COLO668 (cell line): Measurements from ENCODE around the gene DSTN.

Source experiments
- DNase-seq: peaks from one replicate; lab custom pipeline; 2025; ENCODE audit not compliant: unreplicated experiment; lab: John Stamatoyannopoulos, UW

DSTN gene

GRCh38 chr20:17569616-17570346 is at the start of gene DSTN:
Gene DSTN, plus strand, starts transcription at chr20:17570075. Its CDS starts 134 bp downstream, at chr20:17570209.
- peak; percentile 97 for DNase-seq

GRCh38 chr20:17520583-17520982 is 49.3 kb upstream of the DSTN start:
- DNase-seq, result no peak

GRCh38 chr20:17522528-17522927 is 47.3 kb upstream of the DSTN start:
- DNase-seq, result no peak

GRCh38 chr20:17523326-17523725 is 46.5 kb upstream of the DSTN start:
- DNase-seq, result no peak

- no peak for DNase-seq
Measured at GRCh38 chr20:17524560-17524959, 45.3 kb upstream of the DSTN start.

- DNase-seq, result no peak
Measured at GRCh38 chr20:17525132-17525531, 44.7 kb upstream of the DSTN start.

GRCh38 chr20:17525650-17526049 is 44.2 kb upstream of the DSTN start:
- DNase-seq, result peak; percentile 20

GRCh38 chr20:17529586-17529985 is 40.3 kb upstream of the DSTN start:
- DNase-seq, result no peak

GRCh38 chr20:17530153-17530552 is 39.7 kb upstream of the DSTN start:
- DNase-seq, result no peak

- peak; percentile 90 for DNase-seq
Measured at GRCh38 chr20:17530716-17531664, 38.9 kb upstream of the DSTN start, which contains the start of gene BFSP1. Gene BFSP1, minus strand, starts transcription at chr20:17531379. Its CDS starts 50 bp downstream, at chr20:17531329.

- no peak for DNase-seq
Measured at GRCh38 chr20:17531665-17532025, 38.2 kb upstream of the DSTN start.

- DNase-seq, result peak; percentile 17
Measured at GRCh38 chr20:17533396-17533795, 36.5 kb upstream of the DSTN start.

GRCh38 chr20:17534077-17534476 is 35.8 kb upstream of the DSTN start:
- DNase-seq, result no peak

- DNase-seq, result peak; percentile 74
Measured at GRCh38 chr20:17536944-17537444, 32.9 kb upstream of the DSTN start.

- DNase-seq, result no peak
Measured at GRCh38 chr20:17537959-17538358, 31.9 kb upstream of the DSTN start.

GRCh38 chr20:17538517-17539170 is 31.2 kb upstream of the DSTN start:
- DNase-seq, result no peak

- DNase-seq, result no peak
Measured at GRCh38 chr20:17541596-17541995, 28.3 kb upstream of the DSTN start.

- DNase-seq, result no peak
Measured at GRCh38 chr20:17541996-17542395, 27.9 kb upstream of the DSTN start.

GRCh38 chr20:17542481-17542880 is 27.4 kb upstream of the DSTN start:
- no peak for DNase-seq

- no peak for DNase-seq
Measured at GRCh38 chr20:17542993-17543412, 26.9 kb upstream of the DSTN start.

- no peak for DNase-seq
Measured at GRCh38 chr20:17543531-17544131, 26.2 kb upstream of the DSTN start.
